ENCODE results near the gene OLFML2B.

The OLFML2B gene

GRCh38 chr1:161952607-161953172 is 71.0 kb downstream of the OLFML2B start:
- H3K4me3 ChIP-seq (ENCODE audit: insufficient read depth, low read depth, low read length): no peak overlapping the region
- no peaks in the 10 kb centered on the region for H3K27me3 ChIP-seq (ENCODE audit: control insufficient read depth, insufficient read depth, low read length, poor library complexity, severe bottlenecking)
- no peaks in the 10 kb centered on the region for H3K4me1 ChIP-seq (ENCODE audit: control insufficient read depth, insufficient read depth, low read length)
- H3K9me3 ChIP-seq (ENCODE audit: control insufficient read depth, low read length): no peaks in the 10 kb centered on the region
- H3K36me3 ChIP-seq (ENCODE audit: control insufficient read depth, insufficient read depth, low read length): no peaks in the 10 kb centered on the region
- no peak overlapping the region for H3K27ac ChIP-seq (ENCODE audit: insufficient read depth, low read depth, low read length, poor library complexity, severe bottlenecking)
- 90 to 99% methylated on average over 1 to 2 of the region's 3 CpGs for WGBS, 2 experiments

GRCh38 chr1:161951646-161952045 is 72.0 kb downstream of the OLFML2B start:
- Histone ChIP-seq H3K27me3 (ENCODE audit: control insufficient read depth, insufficient read depth, low read length, poor library complexity, severe bottlenecking) (no peaks in the 10 kb centered on the region), H3K4me3 (ENCODE audit: insufficient read depth, low read depth, low read length) (no peak overlapping the region), H3K27ac (ENCODE audit: insufficient read depth, low read depth, low read length, poor library complexity, severe bottlenecking) (no peak overlapping the region), H3K9me3 (ENCODE audit: control insufficient read depth, low read length) (no peaks in the 10 kb centered on the region), H3K4me1 (ENCODE audit: control insufficient read depth, insufficient read depth, low read length) (no peaks in the 10 kb centered on the region), H3K36me3 (ENCODE audit: control insufficient read depth, insufficient read depth, low read length) (no peaks in the 10 kb centered on the region)
- WGBS, 2 experiments: 95 to 100% methylated on average over 1 of the region's 1 CpG

- Histone ChIP-seq H3K27ac (ENCODE audit: insufficient read depth, low read depth, low read length, poor library complexity, severe bottlenecking) (no peak overlapping the region), H3K27me3 (ENCODE audit: control insufficient read depth, insufficient read depth, low read length, poor library complexity, severe bottlenecking) (no peaks in the 10 kb centered on the region), H3K9me3 (ENCODE audit: control insufficient read depth, low read length) (no peaks in the 10 kb centered on the region), H3K4me3 (ENCODE audit: insufficient read depth, low read depth, low read length) (no peak overlapping the region), H3K36me3 (ENCODE audit: control insufficient read depth, insufficient read depth, low read length) (no peaks in the 10 kb centered on the region), H3K4me1 (ENCODE audit: control insufficient read depth, insufficient read depth, low read length) (peaks cover 7% of the 10 kb centered on the region)
- WGBS, 2 experiments: 84 to 86% methylated on average over 1 of the region's 1 CpG
These were observed 73.3 kb downstream of the OLFML2B start for GRCh38 chr1:161950377-161950776.

GRCh38 chr1:161949548-161949947 is 74.1 kb downstream of the OLFML2B start:
- H3K27ac ChIP-seq (ENCODE audit: insufficient read depth, low read depth, low read length, poor library complexity, severe bottlenecking): no peak overlapping the region
- no peak overlapping the region for H3K4me3 ChIP-seq (ENCODE audit: insufficient read depth, low read depth, low read length)

GRCh38 chr1:161948435-161948834 is 75.2 kb downstream of the OLFML2B start:
- Histone ChIP-seq H3K4me3 (ENCODE audit: insufficient read depth, low read depth, low read length) (no peak overlapping the region), H3K27ac (ENCODE audit: insufficient read depth, low read depth, low read length, poor library complexity, severe bottlenecking) (no peak overlapping the region), H3K4me1 (ENCODE audit: control insufficient read depth, insufficient read depth, low read length) (peaks cover 7% of the 10 kb centered on the region), H3K27me3 (ENCODE audit: control insufficient read depth, insufficient read depth, low read length, poor library complexity, severe bottlenecking) (no peaks in the 10 kb centered on the region), H3K36me3 (ENCODE audit: control insufficient read depth, insufficient read depth, low read length) (no peaks in the 10 kb centered on the region), H3K9me3 (ENCODE audit: control insufficient read depth, low read length) (no peaks in the 10 kb centered on the region)
- 94 to 97% methylated on average over 4 of the region's 4 CpGs for WGBS, 2 experiments

More at GRCh38 chr1:161949548-161949947, 74.1 kb downstream of the OLFML2B start:
- Histone ChIP-seq H3K4me1 (ENCODE audit: control insufficient read depth, insufficient read depth, low read length) (peaks cover 7% of the 10 kb centered on the region), H3K9me3 (ENCODE audit: control insufficient read depth, low read length) (no peaks in the 10 kb centered on the region), H3K27me3 (ENCODE audit: control insufficient read depth, insufficient read depth, low read length, poor library complexity, severe bottlenecking) (no peaks in the 10 kb centered on the region), H3K36me3 (ENCODE audit: control insufficient read depth, insufficient read depth, low read length) (no peaks in the 10 kb centered on the region)
- WGBS, 2 experiments: 96% methylated on average over 2 of the region's 2 CpGs

- H3K36me3 ChIP-seq (ENCODE audit: control insufficient read depth, insufficient read depth, low read length): no peaks in the 10 kb centered on the region
- H3K27ac ChIP-seq (ENCODE audit: insufficient read depth, low read depth, low read length, poor library complexity, severe bottlenecking): peak overlapping the region; percentile 64
- H3K27me3 ChIP-seq (ENCODE audit: control insufficient read depth, insufficient read depth, low read length, poor library complexity, severe bottlenecking): no peaks in the 10 kb centered on the region
- H3K4me3 ChIP-seq (ENCODE audit: insufficient read depth, low read depth, low read length): no peak overlapping the region
- peaks cover 7% of the 10 kb centered on the region for H3K4me1 ChIP-seq (ENCODE audit: control insufficient read depth, insufficient read depth, low read length)
- no peaks in the 10 kb centered on the region for H3K9me3 ChIP-seq (ENCODE audit: control insufficient read depth, low read length)
- 72% methylated on average over 4 to 5 of the region's 5 CpGs for WGBS, 2 experiments
These were observed 77.3 kb downstream of the OLFML2B start for GRCh38 chr1:161946071-161946987.

GRCh38 chr1:161945306-161946060 is 78.2 kb downstream of the OLFML2B start:
- WGBS, 2 experiments: 91% methylated on average over 3 of the region's 3 CpGs
- H3K9me3 ChIP-seq (ENCODE audit: control insufficient read depth, low read length): no peaks in the 10 kb centered on the region
- H3K27me3 ChIP-seq (ENCODE audit: control insufficient read depth, insufficient read depth, low read length, poor library complexity, severe bottlenecking): no peaks in the 10 kb centered on the region
- H3K4me1 ChIP-seq (ENCODE audit: control insufficient read depth, insufficient read depth, low read length): peaks cover 7% of the 10 kb centered on the region
- H3K27ac ChIP-seq (ENCODE audit: insufficient read depth, low read depth, low read length, poor library complexity, severe bottlenecking): peak overlapping the region; percentile 64
- no peaks in the 10 kb centered on the region for H3K36me3 ChIP-seq (ENCODE audit: control insufficient read depth, insufficient read depth, low read length)
- no peak overlapping the region for H3K4me3 ChIP-seq (ENCODE audit: insufficient read depth, low read depth, low read length)

- Histone ChIP-seq H3K4me1 (ENCODE audit: control insufficient read depth, insufficient read depth, low read length) (peaks cover 7% of the 10 kb centered on the region), H3K27me3 (ENCODE audit: control insufficient read depth, insufficient read depth, low read length, poor library complexity, severe bottlenecking) (no peaks in the 10 kb centered on the region), H3K9me3 (ENCODE audit: control insufficient read depth, low read length) (no peaks in the 10 kb centered on the region), H3K4me3 (ENCODE audit: insufficient read depth, low read depth, low read length) (no peak overlapping the region), H3K27ac (ENCODE audit: insufficient read depth, low read depth, low read length, poor library complexity, severe bottlenecking) (no peak overlapping the region), H3K36me3 (ENCODE audit: control insufficient read depth, insufficient read depth, low read length) (no peaks in the 10 kb centered on the region)
- WGBS, 2 experiments: 83 to 90% methylated on average over 2 of the region's 2 CpGs
These were observed 79.3 kb downstream of the OLFML2B start for GRCh38 chr1:161944381-161944780.

- Histone ChIP-seq H3K9me3 (ENCODE audit: control insufficient read depth, low read length) (no peaks in the 10 kb centered on the region), H3K27ac (ENCODE audit: insufficient read depth, low read depth, low read length, poor library complexity, severe bottlenecking) (no peak overlapping the region), H3K36me3 (ENCODE audit: control insufficient read depth, insufficient read depth, low read length) (no peaks in the 10 kb centered on the region), H3K27me3 (ENCODE audit: control insufficient read depth, insufficient read depth, low read length, poor library complexity, severe bottlenecking) (no peaks in the 10 kb centered on the region), H3K4me1 (ENCODE audit: control insufficient read depth, insufficient read depth, low read length) (peaks cover 7% of the 10 kb centered on the region), H3K4me3 (ENCODE audit: insufficient read depth, low read depth, low read length) (no peak overlapping the region)
- WGBS, 2 experiments: 100% methylated on average over 1 of the region's 1 CpG; no CpG with 5 or more reads in 1 of the 2 experiments
These were observed 79.9 kb downstream of the OLFML2B start for GRCh38 chr1:161943737-161944136.
